Skeletal muscle satellite cell (primary cell): Measurements from ENCODE around the gene FALEC.
A peak's percentile ranks its signal among the peaks of the same experiment; 100 is the strongest.

ENCODE experiments used
- H3K27me3 ChIP-seq: 2 replicates; pipeline ENCODE4 v1.7.0; 2013; ENCODE audit warnings: low read length; ENCODE audit not compliant: control insufficient read depth, insufficient read depth
- H3K36me3 ChIP-seq: 2 replicates; pipeline ENCODE4 v1.7.0; 2013; ENCODE audit warnings: mild to moderate bottlenecking, control low read depth, low read length; ENCODE audit not compliant: insufficient read depth
- H3K4me1 ChIP-seq: 2 replicates; pipeline ENCODE4 v1.7.0; 2013; ENCODE audit warnings: low read length; ENCODE audit not compliant: control insufficient read depth, insufficient read depth
- H3K4me2 ChIP-seq: 2 replicates; pipeline ENCODE4 v1.7.0; 2013; ENCODE audit warnings: mild to moderate bottlenecking, low read length
- H3K4me3 ChIP-seq: 2 replicates; pipeline ENCODE4 v1.7.0; 2013; ENCODE audit warnings: low read length
- H3K9ac ChIP-seq: 2 replicates; pipeline ENCODE4 v1.7.0; 2013; ENCODE audit warnings: mild to moderate bottlenecking, low read depth, low read length, moderate library complexity
- H3K9me3 ChIP-seq: replicated peaks from 2 replicates; pipeline ENCODE4 v1.7.0; 2013; ENCODE audit warnings: mild to moderate bottlenecking, control low read depth, low read length

The FALEC gene

DNA sequence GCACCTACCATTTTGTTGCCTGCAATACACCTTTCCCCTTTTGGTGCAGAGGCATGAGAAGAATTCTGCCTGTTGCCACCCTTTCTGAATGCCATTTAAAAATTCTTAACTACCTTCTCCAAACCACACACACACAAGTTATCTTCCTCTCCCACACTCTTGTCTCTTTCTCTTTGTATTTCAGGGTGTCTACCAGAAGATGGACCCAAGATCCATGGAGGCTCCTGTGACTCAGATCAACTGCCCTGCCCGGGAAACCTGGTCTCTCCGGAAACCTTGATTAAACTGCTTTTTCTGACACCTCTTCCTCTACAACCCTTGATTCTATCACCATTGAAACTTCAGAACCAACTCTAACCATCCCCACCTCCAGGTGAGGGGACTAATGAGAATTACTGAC, 30.7 kb upstream of the FALEC start:
- peaks cover 4% of the 10 kb centered on the region for H3K36me3 ChIP-seq
- H3K9me3 ChIP-seq, result no peaks in the 10 kb centered on the region
- no peak overlapping the region for H3K4me3 ChIP-seq
- H3K4me1 ChIP-seq, result peaks cover 11% of the 10 kb centered on the region
- H3K27me3 ChIP-seq, result no peaks in the 10 kb centered on the region
- no peak overlapping the region for H3K9ac ChIP-seq
- no peak overlapping the region for H3K4me2 ChIP-seq

DNA sequence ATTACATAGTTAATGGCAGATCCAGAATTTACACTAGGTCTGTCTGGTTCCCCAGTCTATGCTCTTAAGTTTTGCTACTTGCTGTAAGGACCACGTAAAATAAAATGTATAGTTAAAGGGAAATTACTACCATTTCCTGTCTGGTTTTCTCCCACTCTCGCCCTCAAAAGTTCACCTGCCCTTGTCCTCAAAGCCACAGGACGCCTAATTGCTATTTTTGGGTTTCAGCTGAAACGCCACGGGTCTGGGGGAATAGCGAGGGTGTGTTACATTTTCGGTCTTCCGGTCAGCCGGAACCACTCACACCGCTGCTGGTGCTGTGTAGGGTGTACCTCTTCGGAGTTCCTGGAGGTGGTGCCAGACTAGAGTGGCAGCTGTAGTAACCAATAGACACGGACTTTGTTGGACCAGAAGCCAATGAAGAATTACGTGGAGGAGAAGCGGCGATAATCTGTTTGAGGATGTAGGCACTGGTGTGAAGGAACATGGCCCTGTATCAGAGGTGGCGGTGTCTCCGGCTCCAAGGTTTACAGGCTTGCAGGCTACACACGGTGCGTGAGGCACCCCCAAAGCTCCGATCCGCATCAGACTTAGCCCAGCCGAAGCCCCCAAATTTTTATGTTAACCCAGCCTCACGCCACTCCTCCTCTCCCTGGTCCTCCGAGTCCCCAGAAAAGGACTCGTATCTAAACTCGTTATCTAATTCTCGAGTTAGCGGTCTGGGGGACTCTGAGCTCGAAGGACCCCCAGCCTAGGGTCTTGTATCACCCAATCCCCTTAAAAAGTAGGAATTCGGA, 28.4 kb upstream of the FALEC start, which contains the start of gene TARS2:
Gene TARS2, plus strand, starts transcription at position 454 of the 797 bp plus-strand sequence. Its CDS starts 32 bp downstream, at position 486.
- Histone ChIP-seq H3K9me3 (no peaks in the 10 kb centered on the region), H3K9ac (peak within 1 kb of the TSS; percentile 92), H3K4me2 (peak within 1 kb of the TSS; percentile 93), H3K27me3 (no peaks in the 10 kb centered on the region), H3K36me3 (peaks cover 14% of the 10 kb centered on the region), H3K4me3 (peak within 1 kb of the TSS; percentile 81), H3K4me1 (peaks cover 11% of the 10 kb centered on the region)

DNA sequence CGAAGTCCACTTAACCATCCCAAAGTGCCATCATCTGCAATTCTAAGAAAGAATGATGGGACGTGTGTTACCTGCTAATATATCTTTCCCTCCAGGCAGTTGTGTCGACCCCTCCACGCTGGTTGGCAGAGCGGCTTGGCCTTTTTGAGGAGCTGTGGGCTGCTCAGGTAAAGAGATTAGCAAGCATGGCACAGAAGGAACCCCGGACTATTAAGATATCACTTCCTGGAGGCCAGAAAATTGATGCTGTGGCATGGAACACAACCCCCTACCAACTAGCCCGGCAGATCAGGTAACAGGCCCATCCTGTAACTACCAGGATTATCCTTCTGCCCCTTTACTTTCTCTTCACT, 27.8 kb upstream of the FALEC start:
- H3K36me3 ChIP-seq, result peaks cover 17% of the 10 kb centered on the region
- H3K9ac ChIP-seq, result peak overlapping the region; percentile 92
- peaks cover 11% of the 10 kb centered on the region for H3K4me1 ChIP-seq
- H3K9me3 ChIP-seq, result no peaks in the 10 kb centered on the region
- H3K27me3 ChIP-seq, result no peaks in the 10 kb centered on the region
- H3K4me2 ChIP-seq, result peak overlapping the region; percentile 93
- peak overlapping the region; percentile 81 for H3K4me3 ChIP-seq

DNA sequence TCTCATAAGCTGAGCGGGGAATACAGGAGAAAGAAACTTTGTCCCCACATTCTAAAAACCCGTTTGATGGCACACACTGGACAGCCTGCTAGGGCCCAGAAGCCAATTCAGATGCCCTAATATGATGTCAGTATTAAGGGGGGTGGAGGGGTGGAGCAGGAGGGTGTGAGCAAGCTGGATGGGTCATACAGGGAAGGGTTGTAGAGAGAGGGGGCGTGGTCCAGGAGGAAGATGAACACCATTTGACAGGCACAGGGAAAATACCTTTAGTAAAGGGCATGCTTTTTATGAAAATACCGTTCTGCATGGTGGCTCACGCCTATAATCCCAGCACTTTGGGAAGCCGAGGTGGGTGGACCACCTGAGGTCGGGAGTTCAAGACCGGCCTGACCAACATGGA, 22.4 kb upstream of the FALEC start:
- Histone ChIP-seq H3K4me1 (peaks cover under 1% of the 10 kb centered on the region), H3K4me3 (no peak overlapping the region), H3K4me2 (no peak overlapping the region), H3K27me3 (no peaks in the 10 kb centered on the region), H3K9me3 (no peaks in the 10 kb centered on the region), H3K36me3 (peaks cover 23% of the 10 kb centered on the region), H3K9ac (no peak overlapping the region)

DNA sequence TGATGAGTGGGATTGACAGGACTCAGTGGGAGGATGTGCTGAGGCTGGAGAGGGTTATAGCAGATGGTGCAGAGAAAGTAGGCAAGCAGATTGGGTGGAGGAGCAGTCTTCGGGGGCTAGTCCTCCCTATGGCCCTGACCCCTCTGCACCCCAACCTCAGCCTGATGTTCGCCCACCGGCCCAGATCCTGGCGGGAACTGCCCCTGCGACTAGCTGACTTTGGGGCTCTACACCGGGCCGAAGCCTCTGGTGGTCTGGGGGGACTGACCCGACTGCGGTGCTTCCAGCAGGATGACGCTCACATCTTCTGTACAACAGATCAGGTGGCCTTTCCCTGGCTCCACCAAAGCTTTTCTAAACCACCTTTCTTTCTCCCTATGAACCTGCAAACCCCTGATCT, 17.2 kb upstream of the FALEC start:
- Histone ChIP-seq H3K36me3 (peaks cover 18% of the 10 kb centered on the region), H3K4me2 (no peak overlapping the region), H3K4me1 (no peaks in the 10 kb centered on the region), H3K27me3 (no peaks in the 10 kb centered on the region), H3K9ac (no peak overlapping the region), H3K4me3 (no peak overlapping the region), H3K9me3 (no peaks in the 10 kb centered on the region)

DNA sequence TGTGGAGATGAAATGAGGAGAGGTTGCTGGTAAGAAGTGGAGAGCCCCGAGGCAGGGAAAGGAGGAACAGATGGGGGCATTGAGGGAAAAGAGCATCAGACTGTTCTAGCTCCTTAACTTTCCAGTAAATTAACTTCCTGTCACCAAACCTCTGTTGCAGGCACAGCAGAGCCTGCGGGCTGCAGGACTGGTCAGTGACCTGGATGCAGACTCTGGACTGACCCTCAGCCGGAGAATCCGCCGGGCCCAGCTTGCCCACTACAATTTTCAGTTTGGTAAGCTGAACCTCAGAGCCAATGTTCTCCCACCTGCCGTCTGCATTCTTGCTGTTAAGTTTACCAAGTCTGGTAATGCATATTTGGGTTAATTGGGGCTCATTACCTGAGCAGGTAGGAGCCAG, 10.1 kb upstream of the FALEC start:
- H3K9me3 ChIP-seq, result no peaks in the 10 kb centered on the region
- H3K4me1 ChIP-seq, result peaks cover 20% of the 10 kb centered on the region
- no peak overlapping the region for H3K4me2 ChIP-seq
- no peak overlapping the region for H3K4me3 ChIP-seq
- H3K27me3 ChIP-seq, result no peaks in the 10 kb centered on the region
- H3K36me3 ChIP-seq, result peaks cover 25% of the 10 kb centered on the region
- no peak overlapping the region for H3K9ac ChIP-seq

DNA sequence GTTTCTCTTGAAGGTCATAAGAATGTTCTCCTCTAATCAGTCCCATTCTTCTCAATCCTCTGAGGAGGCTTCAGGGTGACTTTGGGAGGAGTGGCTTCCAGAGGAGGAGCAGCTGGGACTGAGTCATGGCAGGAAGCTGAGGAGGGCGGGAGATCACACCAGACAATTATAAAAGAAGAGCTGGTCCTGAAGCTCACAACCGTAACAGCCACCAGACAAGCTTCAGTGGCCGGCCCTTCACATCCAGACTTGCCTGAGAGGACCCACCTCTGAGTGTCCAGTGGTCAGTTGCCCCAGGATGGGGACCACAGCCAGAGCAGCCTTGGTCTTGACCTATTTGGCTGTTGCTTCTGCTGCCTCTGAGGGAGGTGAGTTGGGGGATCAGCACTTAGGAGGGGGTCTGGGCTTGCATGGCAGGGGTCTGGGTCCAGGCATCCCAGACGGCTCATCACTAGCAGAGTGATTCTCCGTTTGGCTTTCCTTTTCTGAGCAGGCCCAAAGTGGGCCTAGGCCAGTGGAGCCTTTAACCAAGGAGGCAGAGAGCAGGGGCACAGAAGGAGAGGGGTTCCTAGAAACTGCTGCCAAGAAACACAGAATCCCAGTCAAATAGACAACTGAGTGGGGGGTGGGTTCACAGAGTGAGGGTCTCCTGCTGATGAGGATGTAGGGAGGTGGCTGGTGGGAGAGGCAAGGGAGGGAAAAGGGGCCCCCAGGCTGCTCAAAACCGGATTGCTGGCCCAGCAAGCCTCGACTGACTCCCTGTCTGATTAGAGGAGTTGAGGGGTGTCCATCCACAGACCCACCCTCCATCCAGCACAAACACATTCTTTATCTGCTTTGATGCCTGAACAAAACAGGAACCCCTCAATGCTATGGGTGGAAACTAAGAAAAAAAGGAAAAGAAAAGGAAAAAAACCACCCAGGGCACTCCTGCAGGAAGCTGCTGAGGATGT, 7.4 kb upstream of the FALEC start, which contains the start of gene ECM1:
Gene ECM1, plus strand, starts transcription at position 198 of the 953 bp plus-strand sequence. Its CDS starts 101 bp downstream, at position 299.
- Histone ChIP-seq H3K4me2 (peak within 1 kb of the TSS; percentile 84), H3K36me3 (peaks cover 41% of the 10 kb centered on the region), H3K27me3 (no peaks in the 10 kb centered on the region), H3K4me3 (peak within 1 kb of the TSS; percentile 73), H3K4me1 (peaks cover 24% of the 10 kb centered on the region), H3K9ac (peak within 1 kb of the TSS; percentile 80), H3K9me3 (no peaks in the 10 kb centered on the region)

DNA sequence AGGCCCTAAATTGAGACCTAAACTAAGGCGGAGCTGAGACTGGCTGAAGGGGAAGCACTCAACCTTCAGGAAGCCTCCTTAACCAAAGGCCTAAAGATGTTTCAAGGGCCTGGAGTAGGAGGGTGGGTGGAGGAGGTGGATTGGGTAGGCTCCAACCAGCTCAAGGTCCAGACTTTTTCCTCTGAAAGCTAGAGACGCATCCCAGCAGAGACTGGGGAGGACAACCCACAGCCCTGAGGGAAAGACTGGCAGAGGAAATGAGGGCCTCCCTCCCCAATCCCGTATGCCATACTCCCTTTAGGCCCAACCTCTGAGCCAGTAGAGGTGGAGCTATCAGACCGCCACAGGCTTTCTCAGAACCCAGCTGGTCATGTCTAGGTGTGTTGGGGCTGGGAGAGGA, 6.6 kb upstream of the FALEC start:
- Histone ChIP-seq H3K9me3 (no peaks in the 10 kb centered on the region), H3K9ac (peak overlapping the region; percentile 80), H3K27me3 (no peaks in the 10 kb centered on the region), H3K4me1 (peaks cover 25% of the 10 kb centered on the region), H3K4me3 (peak overlapping the region; percentile 73), H3K4me2 (peak overlapping the region; percentile 84), H3K36me3 (peaks cover 42% of the 10 kb centered on the region)

DNA sequence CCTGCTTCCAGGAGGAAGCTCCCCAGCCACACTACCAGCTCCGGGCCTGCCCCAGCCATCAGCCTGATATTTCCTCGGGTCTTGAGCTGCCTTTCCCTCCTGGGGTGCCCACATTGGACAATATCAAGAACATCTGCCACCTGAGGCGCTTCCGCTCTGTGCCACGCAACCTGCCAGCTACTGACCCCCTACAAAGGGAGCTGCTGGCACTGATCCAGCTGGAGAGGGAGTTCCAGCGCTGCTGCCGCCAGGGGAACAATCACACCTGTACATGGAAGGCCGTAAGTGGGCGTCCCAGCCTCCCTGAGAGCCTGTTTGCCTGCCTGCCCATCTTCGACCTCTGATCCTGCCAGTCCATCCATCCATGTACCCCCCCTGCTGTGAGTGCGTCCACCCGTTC, 4.0 kb upstream of the FALEC start:
- Histone ChIP-seq H3K4me2 (no peak overlapping the region), H3K4me3 (no peak overlapping the region), H3K4me1 (peaks cover 36% of the 10 kb centered on the region)

DNA sequence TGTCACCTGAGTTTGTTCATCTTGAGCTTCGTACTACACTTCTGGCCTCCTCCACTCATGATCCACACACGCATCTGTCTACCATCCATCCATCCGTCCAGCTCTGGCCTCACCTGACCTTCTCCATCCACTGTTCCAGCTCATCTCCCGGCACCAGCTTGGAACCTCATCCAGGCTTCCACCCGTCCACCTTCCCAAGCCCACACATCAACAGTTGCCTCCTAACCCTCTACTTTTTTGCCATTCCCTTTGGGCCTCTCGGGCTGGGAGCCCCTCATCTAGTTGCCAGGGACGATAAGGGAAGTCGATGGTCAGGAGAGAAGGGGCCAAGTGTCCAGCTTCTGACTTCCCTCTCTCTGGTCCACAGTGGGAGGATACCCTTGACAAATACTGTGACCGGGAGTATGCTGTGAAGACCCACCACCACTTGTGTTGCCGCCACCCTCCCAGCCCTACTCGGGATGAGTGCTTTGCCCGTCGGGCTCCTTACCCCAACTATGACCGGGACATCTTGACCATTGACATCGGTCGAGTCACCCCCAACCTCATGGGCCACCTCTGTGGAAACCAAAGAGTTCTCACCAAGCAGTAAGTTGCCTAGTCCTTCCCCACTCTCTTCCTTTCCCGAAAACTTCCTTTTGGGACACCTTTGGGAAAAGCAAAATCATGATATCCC, 3.4 kb upstream of the FALEC start:
- Histone ChIP-seq H3K4me2 (no peak overlapping the region), H3K9me3 (no peaks in the 10 kb centered on the region), H3K36me3 (peaks cover 20% of the 10 kb centered on the region), H3K4me1 (peaks cover 38% of the 10 kb centered on the region), H3K4me3 (no peak overlapping the region), H3K27me3 (no peaks in the 10 kb centered on the region), H3K9ac (no peak overlapping the region)

More for the DNA sequence above, 4.0 kb upstream of the FALEC start:
- H3K27me3 ChIP-seq, result no peaks in the 10 kb centered on the region
- no peaks in the 10 kb centered on the region for H3K9me3 ChIP-seq
- peaks cover 23% of the 10 kb centered on the region for H3K36me3 ChIP-seq
- H3K9ac ChIP-seq, result no peak overlapping the region

DNA sequence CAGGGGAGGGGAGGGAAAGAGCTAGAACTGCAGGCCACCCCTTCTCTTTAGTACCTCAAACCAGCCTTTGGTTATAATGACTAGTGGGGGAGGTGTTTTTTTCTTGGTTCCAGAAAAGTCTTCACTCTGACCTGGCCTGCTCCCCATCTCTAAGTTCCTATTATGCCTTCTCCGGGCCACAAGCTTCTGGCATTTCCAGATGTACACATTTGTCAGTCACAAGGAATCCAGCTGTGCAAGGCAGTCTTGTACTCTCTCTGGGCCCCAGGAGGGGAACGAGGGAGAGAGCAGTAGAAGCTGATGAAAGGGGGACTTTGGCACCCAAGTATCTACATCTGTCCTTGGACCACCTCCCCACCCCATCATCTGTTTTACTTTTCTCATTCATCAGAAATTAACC, 2.7 kb upstream of the FALEC start:
- H3K9ac ChIP-seq, result no peak overlapping the region
- no peak overlapping the region for H3K4me2 ChIP-seq
- peaks cover 20% of the 10 kb centered on the region for H3K36me3 ChIP-seq
- H3K4me3 ChIP-seq, result no peak overlapping the region
- H3K4me1 ChIP-seq, result peaks cover 34% of the 10 kb centered on the region
- no peaks in the 10 kb centered on the region for H3K9me3 ChIP-seq
- no peaks in the 10 kb centered on the region for H3K27me3 ChIP-seq
